ENCODE measurements around the gene SPATA17.

DNA sequence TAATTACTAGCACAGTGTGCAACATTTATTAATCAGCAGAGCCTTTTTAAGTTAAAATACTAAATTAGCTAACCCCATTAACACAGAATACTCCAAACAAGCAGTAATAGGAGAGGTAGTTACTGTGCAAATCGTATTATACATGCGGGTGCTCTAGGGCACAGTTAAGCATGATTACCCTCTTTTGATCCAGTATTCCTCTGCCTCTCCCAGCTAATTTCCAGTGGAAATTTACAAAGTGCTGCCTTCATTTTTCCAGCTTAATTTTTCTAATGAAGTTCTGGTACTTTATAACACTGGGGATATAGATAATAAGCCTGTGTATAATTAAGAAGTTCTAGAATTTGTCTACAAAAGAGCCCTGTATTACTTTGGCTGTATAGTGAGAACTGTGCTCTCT, 159.9 kb downstream of the SPATA17 start:
- TF ChIP-seq CTCF (conservative IDR thresholded peaks at IDR 0.05) (no peak), ZFX (IDR thresholded peaks at IDR 0.05) (no peak)
